Stimulated activated CD8-positive, alpha-beta memory T cell treated with anti-CD3 and anti-CD28 coated beads, Interleukin-4, amount 100 ng/mL, for 24 hours (primary cell): ENCODE data around the gene RDM1.
"Not testable (repeated sequence)": the region's sequence is repeated elsewhere in the genome, so short reads cannot be mapped to it uniquely, and the experiment has no call there.

ENCODE experiments used
- DNase-seq: peaks from one replicate; pipeline ENCODE4 v3.0.0-alpha.2; 2020; ENCODE audit warnings: low read depth

The RDM1 gene

GRCh38 chr17:35898283-35899070 is 32.1 kb downstream of the RDM1 start:
- peak; percentile 58 for DNase-seq

- DNase-seq = not testable (repeated sequence)
Measured at GRCh38 chr17:35897772-35898171, 32.8 kb downstream of the RDM1 start.

DNA sequence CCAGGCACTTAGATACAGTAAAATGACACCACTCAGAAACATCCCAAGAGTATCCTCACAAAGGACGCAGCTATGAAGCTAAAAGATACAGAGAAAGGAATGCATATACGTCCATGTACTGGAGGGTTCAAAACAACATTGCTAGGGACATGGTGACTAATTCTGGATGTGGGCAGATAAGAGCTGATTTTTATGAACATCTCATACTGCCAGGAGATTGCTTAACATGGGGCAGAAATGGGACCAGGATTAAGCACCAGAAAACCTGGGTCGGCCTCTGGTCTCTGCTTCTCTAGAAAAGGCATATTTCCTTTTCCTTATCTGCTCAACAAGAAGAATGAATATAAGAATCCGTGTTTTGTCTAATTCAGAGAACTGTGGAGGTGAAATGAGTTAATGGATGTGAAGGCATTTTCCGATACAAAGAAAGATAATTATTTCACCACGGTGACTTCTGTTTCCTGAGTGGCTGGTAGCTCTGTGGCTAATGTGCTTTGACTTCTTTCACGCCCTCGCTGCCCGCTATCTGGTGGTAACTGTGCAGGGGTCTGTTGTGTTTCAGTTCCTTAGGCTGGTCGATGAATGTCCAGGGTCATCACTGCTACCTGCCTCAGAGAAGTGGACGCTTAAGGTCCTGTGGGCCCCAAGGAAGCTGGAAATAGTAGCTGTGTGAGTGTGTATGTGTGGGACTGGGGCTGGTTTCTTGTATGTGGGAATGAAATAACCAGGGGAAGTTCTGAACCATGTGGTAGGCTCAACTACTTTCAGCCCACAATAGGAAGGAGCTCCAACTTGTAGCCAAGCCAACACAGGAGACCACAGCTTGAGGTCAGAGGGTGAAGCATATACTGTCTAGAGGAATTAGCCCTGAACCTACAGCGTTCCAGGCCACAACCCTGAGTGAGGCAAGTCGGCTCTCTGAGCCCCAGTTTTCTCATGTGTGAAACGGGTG is 34.7 kb downstream of the RDM1 start:
- no peak for DNase-seq

GRCh38 chr17:35894206-35894605 is 36.4 kb downstream of the RDM1 start:
- DNase-seq = no peak

DNA sequence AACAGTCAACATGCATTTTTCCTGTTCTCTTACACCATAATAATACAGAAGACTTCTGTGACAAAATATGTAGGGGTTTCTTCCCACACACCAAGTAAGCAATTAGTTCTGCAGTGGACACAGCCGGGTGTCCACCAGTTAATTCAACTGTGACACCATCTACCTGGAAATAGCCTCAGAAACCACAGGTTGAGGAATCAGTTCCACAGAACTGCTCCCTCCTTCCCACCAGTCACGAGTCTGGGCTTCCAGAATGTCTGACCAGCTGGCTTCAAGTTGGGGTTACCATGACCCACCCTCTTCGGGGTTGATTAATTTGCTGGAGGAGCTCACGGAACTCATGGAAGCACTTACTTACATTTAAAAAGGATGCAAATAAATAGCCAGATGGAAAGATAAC is 36.8 kb downstream of the RDM1 start:
- no peak for DNase-seq

- peak; percentile 63 for DNase-seq
Measured at GRCh38 chr17:35892091-35893035, 38.2 kb downstream of the RDM1 start.

DNA sequence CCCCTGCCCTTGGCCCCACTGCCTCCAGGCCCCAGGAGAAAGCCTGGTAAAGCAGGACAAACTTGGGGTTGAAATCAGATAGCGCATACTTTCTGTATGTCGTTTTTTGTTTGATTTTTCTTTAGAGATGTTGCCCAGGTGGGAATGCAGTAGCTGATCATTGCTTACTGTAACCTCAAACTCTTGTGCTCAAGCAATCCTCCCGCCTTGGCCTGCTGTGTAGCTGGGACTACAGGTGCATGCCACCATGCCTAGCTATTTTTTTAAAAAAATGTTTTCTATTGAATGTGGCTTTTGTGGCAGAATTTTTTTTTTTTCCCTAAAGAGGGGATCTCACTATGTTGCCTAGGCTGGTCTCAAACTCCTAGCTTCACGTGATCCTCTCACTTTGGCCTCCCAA is 39.3 kb downstream of the RDM1 start:
- DNase-seq = no peak

DNA sequence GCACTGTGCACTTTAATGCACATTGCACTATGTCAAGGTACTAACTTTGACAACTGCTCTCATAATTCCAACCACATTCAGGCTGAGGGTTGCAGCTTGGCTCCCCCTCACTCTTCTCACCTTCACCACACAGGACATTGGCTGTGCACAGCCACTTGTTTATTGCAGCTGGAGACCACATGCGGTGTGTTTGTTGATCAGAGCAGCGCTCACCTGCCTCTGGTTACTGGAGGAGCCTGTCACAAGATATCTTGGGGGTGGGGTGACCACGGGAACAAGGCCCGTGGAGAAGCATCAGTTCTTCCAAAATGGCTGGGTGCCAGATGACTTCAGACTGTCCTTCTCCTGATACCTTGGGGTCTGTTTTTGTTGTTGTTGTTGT is 39.8 kb downstream of the RDM1 start:
- peak; percentile 39 for DNase-seq

DNA sequence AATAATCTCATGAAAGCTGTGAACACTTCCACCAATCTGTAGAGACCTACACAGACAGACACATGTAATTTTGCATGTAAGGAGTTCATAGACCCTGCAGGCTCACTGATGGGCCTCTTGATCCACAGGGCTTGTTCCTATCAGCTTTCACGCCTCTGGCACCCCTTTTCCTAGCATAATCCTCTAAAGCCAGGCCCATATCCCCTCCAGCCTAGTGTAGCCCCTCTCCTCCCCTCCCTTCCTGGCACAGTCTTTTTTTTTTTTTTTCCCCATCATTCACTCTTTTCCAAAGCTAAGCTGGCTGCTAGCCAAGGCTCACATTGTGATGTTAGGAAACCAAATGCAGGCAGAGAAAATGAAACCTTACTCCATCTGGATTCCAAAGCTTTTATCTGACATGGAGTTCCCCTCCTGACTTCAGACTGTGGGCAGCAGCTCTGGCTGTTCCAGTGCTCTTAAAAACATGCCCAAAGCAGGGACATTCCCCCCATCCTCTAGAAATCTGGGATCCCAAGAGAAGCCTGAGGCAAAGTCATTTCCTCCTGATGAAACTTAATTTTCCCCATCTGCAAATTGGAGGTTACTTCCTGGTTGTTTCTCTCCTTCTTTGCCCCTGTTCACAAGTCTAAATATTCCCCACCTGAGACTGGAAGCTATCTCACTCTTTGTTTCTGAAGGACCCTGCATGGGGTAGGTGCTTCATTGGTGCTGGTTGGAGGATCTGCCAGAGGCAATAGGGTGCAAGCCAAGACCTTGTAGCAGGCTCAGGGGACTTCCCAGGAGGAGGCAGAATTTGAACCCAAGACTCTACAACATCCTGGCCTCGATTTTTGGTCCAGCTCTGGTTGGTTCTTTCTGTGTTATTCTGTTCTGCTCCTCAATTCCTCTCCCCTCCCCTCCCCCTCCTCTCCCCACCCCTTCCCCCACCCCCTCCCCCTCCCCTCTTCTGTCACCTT is 40.5 kb downstream of the RDM1 start:
- DNase-seq = no peak

DNA sequence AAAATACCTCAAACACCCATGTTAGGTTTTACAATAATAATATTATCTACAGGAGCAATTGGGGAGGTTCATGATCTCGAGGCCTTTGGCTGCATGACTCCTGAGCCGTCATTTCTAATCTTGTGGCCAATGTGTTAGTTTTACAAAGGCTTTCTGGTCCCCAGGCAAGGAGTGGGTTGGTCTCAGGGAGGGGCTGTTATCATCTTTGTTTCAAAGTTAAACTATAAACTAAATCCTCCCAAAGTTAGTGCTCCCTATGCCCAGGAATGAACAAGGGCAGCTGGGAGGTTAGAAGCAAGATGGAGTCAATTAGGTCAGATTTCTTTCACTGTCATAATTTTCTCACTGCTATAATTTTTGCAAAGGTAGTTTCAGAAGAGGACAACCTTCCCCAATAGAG is 41.3 kb downstream of the RDM1 start:
- DNase-seq = no peak

GRCh38 chr17:35879773-35880654 is 50.6 kb downstream of the RDM1 start, which contains the start of gene CCL5:
Gene CCL5 (minus strand): TSS chr17:35880360.
- peak; percentile 41 for DNase-seq

GRCh38 chr17:35878361-35878760 is 52.2 kb downstream of the RDM1 start:
- no peak for DNase-seq

DNA sequence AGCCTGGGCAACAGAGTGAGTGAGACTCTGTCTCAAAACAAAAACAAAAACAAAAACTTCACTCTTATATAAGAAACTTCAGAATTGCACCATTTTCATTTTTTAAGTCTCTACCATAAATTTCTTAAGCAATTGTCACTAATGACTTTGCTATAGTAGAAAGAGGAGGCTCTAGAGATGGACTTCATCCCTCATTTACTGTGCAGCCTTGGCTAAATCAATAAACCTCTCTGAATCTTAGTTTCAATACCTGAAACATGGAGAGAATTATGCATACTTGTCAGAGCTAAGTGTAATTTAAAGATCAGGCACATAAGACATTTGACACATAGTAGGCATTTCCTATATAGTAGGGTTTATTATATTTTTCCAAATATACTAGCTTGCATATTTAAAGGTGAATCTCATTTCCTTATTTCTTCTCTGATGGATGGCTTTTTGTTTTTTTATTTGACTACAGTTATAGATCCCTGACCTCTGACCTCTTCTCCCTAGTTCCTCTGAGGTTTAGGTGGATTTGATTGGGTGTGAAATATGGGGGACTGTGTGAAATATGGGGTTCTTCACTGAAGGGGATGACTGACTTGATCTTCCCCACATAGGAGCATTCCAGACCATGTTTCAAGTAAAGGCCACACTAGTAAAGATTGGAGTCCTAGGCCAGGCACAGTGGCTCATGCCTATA is 53.1 kb downstream of the RDM1 start:
- no peak for DNase-seq

DNA sequence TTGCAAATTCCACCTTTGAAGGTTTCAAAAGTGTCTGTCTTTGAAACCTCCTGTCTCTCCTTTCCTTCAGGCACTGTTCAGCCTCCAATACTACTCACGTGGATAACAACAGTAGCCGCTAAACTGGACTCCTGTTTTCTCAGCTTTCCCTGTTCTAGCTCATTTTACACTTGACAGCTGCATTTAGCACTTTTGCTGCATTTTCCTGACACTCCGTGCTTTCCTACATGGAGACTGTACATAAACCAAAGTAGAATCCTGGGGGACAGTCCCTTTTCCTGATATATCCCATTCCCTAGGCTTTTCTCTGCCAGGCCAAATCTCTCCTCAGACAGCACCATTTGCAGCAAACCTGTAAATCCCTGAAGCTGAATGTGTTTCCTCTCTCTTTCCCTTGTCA is 54.0 kb downstream of the RDM1 start:
- DNase-seq = no peak

- DNase-seq = no peak
Measured at GRCh38 chr17:35875800-35876139, 54.8 kb downstream of the RDM1 start.

DNA sequence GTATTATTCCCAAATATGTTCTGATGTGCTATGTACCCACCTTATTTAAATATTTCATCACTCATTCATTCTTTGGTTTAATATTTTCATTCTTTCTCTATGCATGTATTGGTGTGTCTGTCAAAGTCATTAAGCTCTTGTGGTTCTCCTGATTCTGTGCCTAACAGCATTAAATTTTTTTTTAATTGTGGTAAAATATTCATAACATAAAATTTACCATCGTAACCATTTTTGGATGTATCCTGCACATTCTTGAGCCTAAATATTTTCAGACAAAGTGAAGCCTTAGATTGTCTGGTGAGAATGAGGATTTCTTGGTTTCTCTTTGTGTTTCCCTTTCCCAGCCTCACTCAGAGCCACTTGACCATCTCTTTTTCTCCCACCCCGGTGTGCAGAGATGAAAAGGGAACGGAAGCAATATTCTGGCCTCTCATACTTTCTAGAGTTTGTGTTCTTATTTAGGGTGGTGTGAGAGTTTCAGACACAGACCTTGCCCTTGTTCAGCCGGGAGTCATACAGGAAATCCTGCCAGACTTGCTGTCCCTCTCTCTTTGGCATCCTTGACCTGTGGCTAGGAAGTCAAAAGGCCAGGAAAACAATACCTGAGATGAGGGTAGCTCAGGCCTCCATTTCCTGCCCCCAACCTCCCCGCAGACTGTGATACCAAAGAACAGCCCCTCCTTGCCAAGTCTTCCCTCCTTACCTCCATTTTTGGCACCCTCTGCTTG is 55.3 kb downstream of the RDM1 start:
- no peak for DNase-seq

- DNase-seq = no peak
Measured at GRCh38 chr17:35872196-35872980, 58.2 kb downstream of the RDM1 start.
